HepG2 (cell line): ENCODE data around the gene SMOC1. TPM values are rescaled to one million over a fixed set of nuclear protein-coding genes. Genes with fewer than 3 reads are reported as not detected.

ENCODE experiments used
- DNMT3B ChIP-seq: conservative IDR thresholded peaks from 2 replicates; pipeline ENCODE4 v1.6.1; 2016; ENCODE audit warnings: missing biosample characterization, control low read depth
- RFX3 ChIP-seq: IDR thresholded peaks from 2 replicates; pipeline ENCODE4 v1.6.1; 2016; ENCODE audit warnings: missing biosample characterization, missing genetic modification reagents
- SATB2 ChIP-seq: sonication (generic); formaldehyde crosslinking; IDR thresholded peaks from 2 replicates; pipeline ENCODE4 v1.5.0; 2020; ENCODE audit warnings: missing genetic modification reagents
- TBP ChIP-seq: sonication (generic); formaldehyde crosslinking; IDR thresholded peaks from 2 replicates; pipeline ENCODE4 v1.5.0; 2020; ENCODE audit warnings: missing genetic modification reagents
- TEAD2 ChIP-seq: sonication (generic); formaldehyde crosslinking; IDR thresholded peaks from 2 replicates; pipeline ENCODE4 v1.9.0; 2021; ENCODE audit warnings: missing genetic modification reagents
- TRIM24 ChIP-seq: sonication (generic); formaldehyde crosslinking; IDR thresholded peaks from 2 replicates; pipeline ENCODE4 v1.8.0; 2022; ENCODE audit warnings: mild to moderate bottlenecking, missing genetic modification reagents
- ZNF619 ChIP-seq: sonication (generic); formaldehyde crosslinking; IDR thresholded peaks from 2 replicates; pipeline ENCODE4 v1.4.0; 2020; ENCODE audit warnings: mild to moderate bottlenecking, missing genetic modification reagents
- ZNF629 ChIP-seq: sonication (generic); formaldehyde crosslinking; conservative IDR thresholded peaks from 2 replicates; pipeline ENCODE4 v1.5.0; 2020; ENCODE audit warnings: missing genetic modification reagents
- polyA plus RNA-seq, 8 experiments: library from polyadenylated mRNA; depleted of rRNA in 3 of 8; stranded (reverse) in 7 of 8; unstranded in 1 of 8; fragments of >200 nt; fragmentation: Illumina TruSeq in 4 of 8; extraction: Trizol in 4 of 8; gene quantifications; 2 replicates each; pipeline versions ENCODE4 v1.2.1 to v1.2.3, GENCODE V29; 2011 to 2016; ENCODE audit warnings: low read depth in 4 of 8, missing spikeins in 1 of 8, mixed read lengths in 1 of 8; ENCODE audit not compliant: insufficient read depth in 1 of 8
- total RNA-seq, 5 experiments: library from RNA; depleted of rRNA; stranded (reverse); fragments of >200 nt; fragmentation: Illumina TruSeq; extraction: Trizol; gene quantifications; 2 replicates each; pipeline ENCODE4 v1.2.3, GENCODE V29; 2016; ENCODE audit warnings: low read depth in 1 of 5
- TF ChIP-seq, protein P1 (sequence below): sonication (generic); formaldehyde crosslinking; IDR thresholded peaks from 2 replicates; pipeline ENCODE4 v1.5.0; 2020; ENCODE audit warnings: missing genetic modification reagents
- TF ChIP-seq, protein P2 (sequence below): sonication (generic); formaldehyde crosslinking; IDR thresholded peaks from 2 replicates; pipeline ENCODE4 v1.8.0; 2023; ENCODE audit warnings: mild to moderate bottlenecking, missing genetic modification reagents
- TF ChIP-seq, protein P3 (sequence below): sonication (generic); formaldehyde crosslinking; conservative IDR thresholded peaks from 2 replicates; pipeline ENCODE4 v1.4.0; 2020; ENCODE audit warnings: mild to moderate bottlenecking, missing genetic modification reagents, moderate library complexity
- TF ChIP-seq, protein P4 (sequence below): sonication (generic); formaldehyde crosslinking; IDR thresholded peaks from 2 replicates; pipeline ENCODE4 v1.4.0; 2020; ENCODE audit warnings: missing genetic modification reagents
- TF ChIP-seq, protein P5 (sequence below): sonication (generic); formaldehyde crosslinking; IDR thresholded peaks from 2 replicates; pipeline ENCODE4 v1.8.0; 2022; ENCODE audit warnings: missing genetic modification reagents, mild to moderate bottlenecking, borderline replicate concordance
- TF ChIP-seq, protein P6 (sequence below), 2 experiments: sonication (generic) in 1 of 2; formaldehyde crosslinking in 1 of 2; IDR thresholded peaks; 2 replicates each; pipeline versions ENCODE4 v1.5.1 to v1.6.1; 2011 to 2020; ENCODE audit warnings: borderline replicate concordance in 1 of 2, low read depth in 1 of 2, low read length in 1 of 2, mild to moderate bottlenecking in 1 of 2, missing genetic modification reagents in 1 of 2, moderate library complexity in 1 of 2
- TF ChIP-seq, protein P7 (sequence below): sonication (generic); formaldehyde crosslinking; IDR thresholded peaks from 2 replicates; pipeline ENCODE4 v1.4.0; 2020; ENCODE audit warnings: low read depth, mild to moderate bottlenecking, missing genetic modification reagents
- TF ChIP-seq, protein P8 (sequence below): IDR thresholded peaks from 2 replicates; pipeline ENCODE4 v1.6.1; 2016; ENCODE audit warnings: mild to moderate bottlenecking

SMOC1 gene
- total and polyA plus RNA-seq, 2 of the 13 experiments (the other 11 are each of a cell fraction or from before 2014, with no cell fraction given) = 17.8 to 35.6 TPM

DNA sequence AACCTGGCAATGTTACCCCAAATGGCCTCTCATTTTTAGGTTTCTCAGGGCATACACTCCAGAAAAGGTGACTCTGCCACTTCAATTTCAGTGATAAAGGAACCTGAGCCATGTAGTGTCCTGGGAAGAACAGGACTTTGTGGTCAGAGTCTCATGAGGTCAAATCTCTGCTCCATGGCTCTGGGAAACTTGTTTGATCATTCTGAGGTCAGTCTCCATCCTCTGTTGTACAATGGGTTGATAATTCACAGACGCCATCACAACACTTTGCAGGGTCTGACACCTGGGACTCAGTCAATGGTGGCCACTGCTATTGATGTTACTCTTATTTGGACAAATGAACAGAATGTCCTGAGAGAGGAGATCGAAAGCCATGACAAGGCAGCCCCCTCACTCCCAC is 31.1 kb upstream of the SMOC1 start (continued):
- TF ChIP-seq, protein P1, sequence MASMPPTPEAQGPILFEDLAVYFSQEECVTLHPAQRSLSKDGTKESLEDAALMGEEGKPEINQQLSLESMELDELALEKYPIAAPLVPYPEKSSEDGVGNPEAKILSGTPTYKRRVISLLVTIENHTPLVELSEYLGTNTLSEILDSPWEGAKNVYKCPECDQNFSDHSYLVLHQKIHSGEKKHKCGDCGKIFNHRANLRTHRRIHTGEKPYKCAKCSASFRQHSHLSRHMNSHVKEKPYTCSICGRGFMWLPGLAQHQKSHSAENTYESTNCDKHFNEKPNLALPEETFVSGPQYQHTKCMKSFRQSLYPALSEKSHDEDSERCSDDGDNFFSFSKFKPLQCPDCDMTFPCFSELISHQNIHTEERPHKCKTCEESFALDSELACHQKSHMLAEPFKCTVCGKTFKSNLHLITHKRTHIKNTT (CRISPR knock-in tag) = no peak
- TF ChIP-seq, protein P2, sequence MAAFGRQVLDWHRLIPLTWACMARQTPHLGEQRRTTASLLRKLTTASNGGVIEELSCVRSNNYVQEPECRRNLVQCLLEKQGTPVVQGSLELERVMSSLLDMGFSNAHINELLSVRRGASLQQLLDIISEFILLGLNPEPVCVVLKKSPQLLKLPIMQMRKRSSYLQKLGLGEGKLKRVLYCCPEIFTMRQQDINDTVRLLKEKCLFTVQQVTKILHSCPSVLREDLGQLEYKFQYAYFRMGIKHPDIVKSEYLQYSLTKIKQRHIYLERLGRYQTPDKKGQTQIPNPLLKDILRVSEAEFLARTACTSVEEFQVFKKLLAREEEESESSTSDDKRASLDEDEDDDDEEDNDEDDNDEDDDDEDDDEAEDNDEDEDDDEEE (CRISPR knock-in tag) = no peak
- TF ChIP-seq ZNF629 (CRISPR knock-in tag) = peak; percentile 74
- no peak for TF ChIP-seq RFX3 (CRISPR knock-in tag)
- TF ChIP-seq ZNF619 (CRISPR knock-in tag) = no peak
- TF ChIP-seq TRIM24 = no peak
- no peak for TF ChIP-seq TBP (CRISPR knock-in tag)
- no peak for TF ChIP-seq DNMT3B
- TF ChIP-seq, protein P3, sequence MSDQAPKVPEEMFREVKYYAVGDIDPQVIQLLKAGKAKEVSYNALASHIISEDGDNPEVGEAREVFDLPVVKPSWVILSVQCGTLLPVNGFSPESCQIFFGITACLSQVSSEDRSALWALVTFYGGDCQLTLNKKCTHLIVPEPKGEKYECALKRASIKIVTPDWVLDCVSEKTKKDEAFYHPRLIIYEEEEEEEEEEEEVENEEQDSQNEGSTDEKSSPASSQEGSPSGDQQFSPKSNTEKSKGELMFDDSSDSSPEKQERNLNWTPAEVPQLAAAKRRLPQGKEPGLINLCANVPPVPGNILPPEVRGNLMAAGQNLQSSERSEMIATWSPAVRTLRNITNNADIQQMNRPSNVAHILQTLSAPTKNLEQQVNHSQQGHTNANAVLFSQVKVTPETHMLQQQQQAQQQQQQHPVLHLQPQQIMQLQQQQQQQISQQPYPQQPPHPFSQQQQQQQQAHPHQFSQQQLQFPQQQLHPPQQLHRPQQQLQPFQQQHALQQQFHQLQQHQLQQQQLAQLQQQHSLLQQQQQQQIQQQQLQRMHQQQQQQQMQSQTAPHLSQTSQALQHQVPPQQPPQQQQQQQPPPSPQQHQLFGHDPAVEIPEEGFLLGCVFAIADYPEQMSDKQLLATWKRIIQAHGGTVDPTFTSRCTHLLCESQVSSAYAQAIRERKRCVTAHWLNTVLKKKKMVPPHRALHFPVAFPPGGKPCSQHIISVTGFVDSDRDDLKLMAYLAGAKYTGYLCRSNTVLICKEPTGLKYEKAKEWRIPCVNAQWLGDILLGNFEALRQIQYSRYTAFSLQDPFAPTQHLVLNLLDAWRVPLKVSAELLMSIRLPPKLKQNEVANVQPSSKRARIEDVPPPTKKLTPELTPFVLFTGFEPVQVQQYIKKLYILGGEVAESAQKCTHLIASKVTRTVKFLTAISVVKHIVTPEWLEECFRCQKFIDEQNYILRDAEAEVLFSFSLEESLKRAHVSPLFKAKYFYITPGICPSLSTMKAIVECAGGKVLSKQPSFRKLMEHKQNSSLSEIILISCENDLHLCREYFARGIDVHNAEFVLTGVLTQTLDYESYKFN = peak; percentile 49; the same call in 1 of the 2 replicates
- TF ChIP-seq SATB2 = no peak
- TF ChIP-seq, protein P4, sequence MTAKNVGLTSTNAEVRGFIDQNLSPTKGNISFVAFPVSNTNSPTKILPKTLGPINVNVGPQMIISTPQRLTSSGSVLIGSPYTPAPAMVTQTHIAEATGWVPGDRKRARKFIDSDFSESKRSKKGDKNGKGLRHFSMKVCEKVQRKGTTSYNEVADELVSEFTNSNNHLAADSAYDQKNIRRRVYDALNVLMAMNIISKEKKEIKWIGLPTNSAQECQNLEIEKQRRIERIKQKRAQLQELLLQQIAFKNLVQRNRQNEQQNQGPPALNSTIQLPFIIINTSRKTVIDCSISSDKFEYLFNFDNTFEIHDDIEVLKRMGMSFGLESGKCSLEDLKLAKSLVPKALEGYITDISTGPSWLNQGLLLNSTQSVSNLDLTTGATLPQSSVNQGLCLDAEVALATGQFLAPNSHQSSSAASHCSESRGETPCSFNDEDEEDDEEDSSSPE (CRISPR knock-in tag) = 0 out of 2 replicates have a peak, but pooled peaks have one; percentile 27
- TF ChIP-seq TEAD2 (CRISPR knock-in tag) = no peak
- TF ChIP-seq, protein P5, sequence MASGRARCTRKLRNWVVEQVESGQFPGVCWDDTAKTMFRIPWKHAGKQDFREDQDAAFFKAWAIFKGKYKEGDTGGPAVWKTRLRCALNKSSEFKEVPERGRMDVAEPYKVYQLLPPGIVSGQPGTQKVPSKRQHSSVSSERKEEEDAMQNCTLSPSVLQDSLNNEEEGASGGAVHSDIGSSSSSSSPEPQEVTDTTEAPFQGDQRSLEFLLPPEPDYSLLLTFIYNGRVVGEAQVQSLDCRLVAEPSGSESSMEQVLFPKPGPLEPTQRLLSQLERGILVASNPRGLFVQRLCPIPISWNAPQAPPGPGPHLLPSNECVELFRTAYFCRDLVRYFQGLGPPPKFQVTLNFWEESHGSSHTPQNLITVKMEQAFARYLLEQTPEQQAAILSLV (CRISPR knock-in tag) = no peak
- TF ChIP-seq, protein P6, sequence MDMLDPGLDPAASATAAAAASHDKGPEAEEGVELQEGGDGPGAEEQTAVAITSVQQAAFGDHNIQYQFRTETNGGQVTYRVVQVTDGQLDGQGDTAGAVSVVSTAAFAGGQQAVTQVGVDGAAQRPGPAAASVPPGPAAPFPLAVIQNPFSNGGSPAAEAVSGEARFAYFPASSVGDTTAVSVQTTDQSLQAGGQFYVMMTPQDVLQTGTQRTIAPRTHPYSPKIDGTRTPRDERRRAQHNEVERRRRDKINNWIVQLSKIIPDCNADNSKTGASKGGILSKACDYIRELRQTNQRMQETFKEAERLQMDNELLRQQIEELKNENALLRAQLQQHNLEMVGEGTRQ (IDR thresholded peaks at IDR 0.05; ENCODE audit: low read depth, low read length) = no peak
- TF ChIP-seq, protein P6 (CRISPR knock-in tag; IDR thresholded peaks at IDR 0.05; ENCODE audit: borderline replicate concordance) = no peak
- TF ChIP-seq, protein P7, sequence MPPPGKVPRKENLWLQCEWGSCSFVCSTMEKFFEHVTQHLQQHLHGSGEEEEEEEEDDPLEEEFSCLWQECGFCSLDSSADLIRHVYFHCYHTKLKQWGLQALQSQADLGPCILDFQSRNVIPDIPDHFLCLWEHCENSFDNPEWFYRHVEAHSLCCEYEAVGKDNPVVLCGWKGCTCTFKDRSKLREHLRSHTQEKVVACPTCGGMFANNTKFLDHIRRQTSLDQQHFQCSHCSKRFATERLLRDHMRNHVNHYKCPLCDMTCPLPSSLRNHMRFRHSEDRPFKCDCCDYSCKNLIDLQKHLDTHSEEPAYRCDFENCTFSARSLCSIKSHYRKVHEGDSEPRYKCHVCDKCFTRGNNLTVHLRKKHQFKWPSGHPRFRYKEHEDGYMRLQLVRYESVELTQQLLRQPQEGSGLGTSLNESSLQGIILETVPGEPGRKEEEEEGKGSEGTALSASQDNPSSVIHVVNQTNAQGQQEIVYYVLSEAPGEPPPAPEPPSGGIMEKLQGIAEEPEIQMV (CRISPR knock-in tag) = no peak
- TF ChIP-seq, protein P8, sequence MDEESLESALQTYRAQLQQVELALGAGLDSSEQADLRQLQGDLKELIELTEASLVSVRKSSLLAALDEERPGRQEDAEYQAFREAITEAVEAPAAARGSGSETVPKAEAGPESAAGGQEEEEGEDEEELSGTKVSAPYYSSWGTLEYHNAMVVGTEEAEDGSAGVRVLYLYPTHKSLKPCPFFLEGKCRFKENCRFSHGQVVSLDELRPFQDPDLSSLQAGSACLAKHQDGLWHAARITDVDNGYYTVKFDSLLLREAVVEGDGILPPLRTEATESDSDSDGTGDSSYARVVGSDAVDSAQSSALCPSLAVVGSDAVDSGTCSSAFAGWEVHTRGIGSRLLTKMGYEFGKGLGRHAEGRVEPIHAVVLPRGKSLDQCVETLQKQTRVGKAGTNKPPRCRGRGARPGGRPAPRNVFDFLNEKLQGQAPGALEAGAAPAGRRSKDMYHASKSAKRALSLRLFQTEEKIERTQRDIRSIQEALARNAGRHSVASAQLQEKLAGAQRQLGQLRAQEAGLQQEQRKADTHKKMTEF (CRISPR knock-in tag) = no peak
